ENCODE measurements around the gene RHOC. TPM values are rescaled to one million over a fixed set of nuclear protein-coding genes. Genes with fewer than 3 reads are reported as not detected.
A peak's percentile ranks its signal among the peaks of the same experiment; 100 is the strongest.

Gene RHOC
- total RNA-seq, 1 donor from 2014 or later: 241 TPM

- no peak for DNase-seq (ENCODE audit: low spot score)
- intact Hi-C loops (cut with DNase I): loop anchor here (5.0 to 10.0 kb wide), 2 partner anchors 87 to 324 kb away; no protein-coding TSS in a partner anchor
- ATAC-seq: no peak
Measured at GRCh38 chr1:112720800-112721199, 13.9 kb upstream of the RHOC start.

DNA sequence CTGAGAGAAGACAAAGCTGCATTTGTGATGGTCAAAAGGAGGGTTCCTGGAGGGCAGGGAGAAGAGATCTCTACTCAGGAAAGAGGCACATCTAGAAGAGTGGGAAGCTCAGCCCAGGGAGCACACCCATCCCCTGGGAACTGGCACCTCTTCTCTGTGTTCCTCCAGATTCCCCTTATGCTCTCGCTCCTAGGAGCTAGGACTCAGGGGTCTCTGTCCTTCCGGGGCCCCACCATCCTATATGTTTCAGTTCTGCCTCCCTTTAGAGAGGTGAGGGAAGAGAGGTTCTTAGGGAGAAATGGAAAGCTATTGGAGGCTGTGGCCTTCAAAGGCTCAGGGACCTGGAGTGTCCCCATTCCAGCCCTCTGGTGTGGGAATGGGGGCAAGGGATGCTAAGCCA lies 12.8 kb upstream of the RHOC start:
- no peak for DNase-seq (ENCODE audit: low spot score)
- ATAC-seq: no peak
- intact Hi-C loops (cut with DNase I): loop anchor here (5.0 to 10.0 kb wide), 3 partner anchors 88 to 325 kb away; partner anchors contain the start of gene WNT2B

DNA sequence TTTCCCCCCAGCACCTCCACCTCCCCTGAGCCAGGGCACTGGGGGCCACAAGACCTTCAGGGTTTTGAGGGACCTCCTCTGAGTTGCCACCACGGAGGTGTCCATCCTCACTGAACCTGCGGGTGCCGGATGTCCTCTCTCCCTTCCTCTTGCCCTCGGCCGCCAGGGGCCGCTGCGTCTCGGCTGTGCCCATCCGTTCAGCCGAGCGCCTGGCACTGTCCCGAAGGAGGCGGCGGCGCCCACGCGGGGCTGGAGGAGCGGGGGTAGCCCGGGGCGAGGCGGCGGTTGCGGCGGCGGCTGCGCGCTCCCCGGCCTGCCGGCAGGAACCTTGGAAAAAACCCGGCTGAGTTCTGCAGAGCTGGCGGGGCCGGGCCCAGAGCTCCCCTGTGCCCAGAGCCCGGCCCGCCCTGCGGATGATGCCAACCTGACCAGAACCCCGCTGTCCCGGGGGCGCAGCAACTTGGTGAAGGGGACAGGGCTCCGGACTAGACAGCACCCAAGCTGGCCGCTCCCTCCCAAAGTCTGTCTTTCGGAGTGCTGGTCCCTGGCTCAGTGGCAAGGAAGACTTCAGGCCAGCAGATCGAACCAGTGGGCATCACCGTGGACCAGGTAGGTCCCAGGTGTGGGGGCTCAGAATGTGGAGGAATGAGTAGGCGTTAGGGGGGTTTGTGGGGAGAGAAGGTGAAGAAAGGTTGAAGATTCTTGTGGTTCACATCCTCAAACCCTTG lies 11.9 kb upstream of the RHOC start:
- intact Hi-C loops (cut with DNase I): loop anchor here (10.0 kb wide), 1 partner anchor 214 kb away; the partner anchor contains the start of gene WNT2B
- peak; percentile 90 for DNase-seq (ENCODE audit: low spot score)
- ATAC-seq: no peak

DNA sequence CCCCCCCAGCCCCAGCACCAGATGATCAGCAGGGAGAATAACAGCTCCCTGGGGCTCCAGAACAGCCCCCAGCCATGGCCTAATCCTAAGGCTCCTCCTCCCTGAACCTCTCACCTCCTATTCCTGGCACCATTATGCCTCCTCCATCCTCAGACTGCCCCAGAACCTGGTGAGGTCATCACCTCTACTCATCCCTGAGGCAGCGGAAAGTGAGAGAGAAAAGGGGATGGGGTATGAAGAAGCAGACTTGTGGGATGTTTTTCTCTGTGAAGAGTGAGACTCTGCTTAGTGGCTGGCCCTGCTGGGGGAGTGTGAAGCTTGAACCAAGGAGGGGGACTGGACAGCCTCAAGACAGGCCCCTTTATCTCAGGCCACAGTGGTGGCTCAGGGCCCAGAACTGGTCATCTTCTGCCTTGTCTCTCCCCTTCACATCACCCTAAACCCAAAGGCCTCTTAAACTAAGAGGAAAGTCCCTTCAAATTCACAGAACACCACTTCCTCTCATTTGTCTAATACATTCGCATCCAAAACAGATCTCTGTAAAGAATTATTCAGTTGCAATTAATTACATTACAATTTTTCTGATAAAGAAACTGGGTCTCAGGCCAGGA lies 10.4 kb upstream of the RHOC start:
- no peak for DNase-seq (ENCODE audit: low spot score)
- intact Hi-C loops (cut with DNase I): loop anchor here (10.0 kb wide), 1 partner anchor 213 kb away; the partner anchor contains the start of gene WNT2B
- no peak for ATAC-seq

GRCh38 chr1:112716133-112716720 lies 9.3 kb upstream of the RHOC start:
- peak; percentile 93 for DNase-seq (ENCODE audit: low spot score)
- intact Hi-C loops (cut with DNase I): loop anchor here (10.0 kb wide), 1 partner anchor 211 kb away; the partner anchor contains the start of gene WNT2B
- ATAC-seq: peak; percentile 89

DNA sequence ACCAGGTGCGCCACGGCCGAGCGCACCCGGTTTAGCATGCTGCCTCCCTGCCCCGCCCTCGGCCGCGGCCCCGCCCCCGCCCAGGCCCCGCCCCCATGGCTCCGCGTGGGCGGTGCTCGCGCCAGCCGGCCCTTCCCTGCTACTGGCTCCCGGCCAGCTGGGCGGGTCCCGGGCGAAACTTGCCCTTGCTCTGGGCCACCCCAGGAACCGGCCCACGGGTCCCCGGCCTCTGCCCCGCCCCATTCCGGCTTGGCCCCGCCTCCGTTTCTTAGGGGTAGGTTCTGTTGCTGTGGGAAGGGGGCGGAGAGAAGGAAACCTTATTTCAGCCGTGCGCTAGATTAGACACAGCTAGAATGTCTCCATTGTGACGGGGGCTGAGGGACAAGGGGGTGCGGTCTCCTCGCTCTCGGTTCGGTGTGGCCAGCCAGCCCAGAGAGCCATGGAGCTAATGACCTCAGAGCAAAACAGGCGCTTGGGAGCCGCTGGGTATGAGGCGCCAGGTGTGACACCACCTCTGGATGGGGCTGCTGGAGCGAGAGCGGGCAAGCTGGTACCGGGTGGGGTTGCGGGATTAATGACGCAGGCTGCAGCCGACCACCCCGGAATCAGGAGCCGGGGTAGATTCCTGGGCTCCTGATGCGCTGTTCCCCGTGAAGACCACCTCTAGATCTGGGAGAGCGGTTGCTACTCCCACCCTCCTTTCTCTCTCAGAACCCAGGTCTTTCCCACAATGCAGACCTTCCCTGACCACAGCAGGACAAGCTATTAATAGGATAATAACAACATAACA lies 8.5 kb upstream of the RHOC start, which contains the start of gene PPM1J:
Gene PPM1J (minus strand): TSS at position 69 of the 790 bp plus-strand sequence. CDS start 31 bp downstream, at position 38.
- intact Hi-C loops (cut with DNase I): loop anchor here (10.0 kb wide), 1 partner anchor 211 kb away; the partner anchor contains the start of gene WNT2B
- peak; percentile 100 for DNase-seq (ENCODE audit: low spot score)
- peak; percentile 94 for ATAC-seq

DNA sequence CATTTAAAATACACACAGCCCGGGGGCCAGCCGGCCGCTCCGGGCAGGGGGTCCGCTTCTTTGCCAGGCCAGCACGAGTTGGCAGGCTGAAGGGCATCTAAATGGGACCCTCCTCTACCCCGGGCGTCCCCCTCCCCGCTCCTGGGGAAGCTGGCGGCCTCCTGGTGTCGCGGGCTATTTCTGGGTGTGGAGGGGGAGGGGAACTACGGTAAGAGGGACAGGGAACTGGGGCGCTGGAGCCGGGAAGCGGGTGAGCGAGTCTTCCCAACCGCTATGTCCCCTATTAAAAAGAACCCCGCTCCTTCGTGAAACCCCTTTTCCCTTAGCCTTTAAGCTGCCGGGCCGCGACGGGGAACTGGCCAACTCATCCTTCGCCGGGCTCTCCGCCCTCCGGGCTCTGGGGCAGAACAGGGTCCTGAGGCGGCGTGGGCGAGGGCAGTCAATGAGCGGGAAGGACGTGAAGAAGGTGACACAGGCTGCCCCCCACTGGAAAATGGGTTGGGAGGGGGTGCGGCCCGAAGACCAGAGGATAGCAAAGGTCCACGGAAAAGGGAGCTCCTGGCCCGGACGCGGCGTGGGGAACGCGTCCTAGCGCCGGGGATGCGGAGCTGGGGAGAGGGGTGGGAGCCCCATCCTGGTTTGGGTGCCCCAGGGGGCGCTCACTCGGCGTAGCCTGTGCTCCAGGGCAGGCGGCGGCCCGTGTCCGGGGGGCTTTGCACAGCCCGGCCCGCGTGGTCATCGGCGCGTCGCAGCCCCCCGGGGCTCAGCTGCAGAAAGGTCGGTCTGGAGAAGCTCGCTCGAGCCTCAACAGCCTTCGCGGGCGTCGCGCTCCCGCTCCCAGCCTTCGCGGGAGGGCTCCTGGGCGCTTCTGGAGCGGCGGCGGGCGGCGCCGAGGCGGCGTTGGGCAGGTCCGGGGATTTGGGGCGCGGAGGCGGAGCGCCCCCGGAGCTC lies 7.7 kb upstream of the RHOC start:
- DNase-seq (ENCODE audit: low spot score): peak; percentile 81
- ATAC-seq: peak; percentile 7
- intact Hi-C loops (cut with DNase I): loop anchor here (10.0 kb wide), 1 partner anchor 210 kb away; the partner anchor contains the start of gene WNT2B

DNA sequence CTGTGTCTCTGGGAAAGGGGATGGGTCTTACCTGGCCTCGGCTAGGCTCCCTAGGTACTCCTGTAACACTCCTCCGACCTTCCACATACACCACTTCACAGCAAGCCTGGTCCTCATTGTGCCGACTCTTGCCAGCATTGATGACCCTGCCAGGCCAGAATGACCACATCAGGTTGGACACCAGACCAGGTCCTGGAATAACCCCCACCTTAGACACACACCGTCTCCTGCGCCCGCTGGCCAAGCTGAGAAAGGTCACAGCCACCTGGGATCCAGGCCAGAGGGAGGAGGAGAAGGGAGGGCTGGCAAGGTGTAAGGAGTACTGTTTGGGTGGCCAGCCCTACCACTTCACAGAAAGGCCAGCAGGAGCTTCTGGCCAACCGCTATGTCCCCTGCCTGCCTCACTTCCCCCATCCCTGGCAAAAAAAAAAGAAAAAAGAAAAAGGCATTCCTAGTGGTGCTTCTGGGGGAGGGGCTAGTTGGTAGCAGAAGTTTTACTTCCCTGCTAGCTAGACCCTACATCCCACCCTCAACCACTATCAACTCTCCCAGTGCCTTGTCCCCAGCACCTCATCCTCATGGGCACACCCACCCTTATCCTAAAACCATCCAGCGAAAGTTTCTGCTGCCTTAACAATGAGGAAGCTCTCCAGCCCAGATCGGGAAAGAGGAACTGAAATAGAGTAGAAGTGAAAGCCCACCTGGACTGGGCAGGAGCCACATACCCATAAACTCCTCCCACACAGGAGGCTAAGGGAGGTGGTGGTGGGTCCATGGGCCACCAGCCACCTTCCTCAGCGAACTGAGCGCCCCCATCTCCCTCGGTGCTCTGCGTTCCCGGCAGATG lies 6.8 kb upstream of the RHOC start:
- ATAC-seq: no peak

GRCh38 chr1:112712701-112713128 lies 5.8 kb upstream of the RHOC start:
- ATAC-seq (no peak), DNase-seq (ENCODE audit: low spot score) (no peak)
- intact Hi-C loops (cut with DNase I): loop anchor here (10.0 kb wide), 1 partner anchor 208 kb away; the partner anchor contains the start of gene WNT2B

More for the DNA sequence above, 6.8 kb upstream of the RHOC start:
- intact Hi-C loops (cut with DNase I): loop anchor here (10.0 kb wide), 1 partner anchor 209 kb away; the partner anchor contains the start of gene WNT2B
- no peak for DNase-seq (ENCODE audit: low spot score)

GRCh38 chr1:112712191-112712590 lies 5.3 kb upstream of the RHOC start:
- DNase-seq (ENCODE audit: low spot score) (no peak), ATAC-seq (no peak)
- intact Hi-C loops (cut with DNase I): loop anchor here (10.0 kb wide), 1 partner anchor 207 kb away; the partner anchor contains the start of gene WNT2B

GRCh38 chr1:112711670-112712069 lies 4.7 kb upstream of the RHOC start:
- DNase-seq (ENCODE audit: low spot score): no peak
- intact Hi-C loops (cut with DNase I): loop anchor here (10.0 kb wide), 1 partner anchor 207 kb away; the partner anchor contains the start of gene WNT2B
- no peak for ATAC-seq

- DNase-seq (ENCODE audit: low spot score): no peak
- intact Hi-C loops (cut with DNase I): loop anchor here (10.0 kb wide), 1 partner anchor 206 kb away; the partner anchor contains the start of gene WNT2B
- ATAC-seq: no peak
Measured at GRCh38 chr1:112711041-112711440, 4.1 kb upstream of the RHOC start.

DNA sequence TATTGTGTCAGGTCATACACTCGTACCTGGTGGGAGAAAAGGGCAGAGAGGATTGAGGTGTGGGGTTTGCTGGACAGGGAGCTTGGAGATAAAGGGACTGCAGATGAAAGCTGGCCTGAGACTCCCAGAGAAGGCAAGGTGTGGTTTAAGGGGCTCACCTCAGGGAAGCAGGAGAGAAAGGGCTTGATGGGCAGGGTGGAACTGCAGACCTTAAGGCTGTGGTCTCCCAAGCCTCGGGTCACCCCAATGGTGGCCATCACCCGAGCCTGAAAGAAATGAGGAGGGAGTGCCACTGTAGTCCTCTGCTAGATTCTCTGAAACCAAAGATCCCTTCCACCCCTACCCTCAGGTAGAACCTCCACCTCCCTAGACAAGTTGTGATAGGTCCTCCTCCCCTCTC lies 3.7 kb upstream of the RHOC start:
- DNase-seq (ENCODE audit: low spot score) (no peak), ATAC-seq (no peak)
- intact Hi-C loops (cut with DNase I): loop anchor here (10.0 kb wide), 1 partner anchor 206 kb away; the partner anchor contains the start of gene WNT2B

GRCh38 chr1:112710159-112710558 lies 3.2 kb upstream of the RHOC start:
- intact Hi-C loops (cut with DNase I): loop anchor here (10.0 kb wide), 1 partner anchor 205 kb away; the partner anchor contains the start of gene WNT2B
- DNase-seq (ENCODE audit: low spot score): no peak
- ATAC-seq: no peak

DNA sequence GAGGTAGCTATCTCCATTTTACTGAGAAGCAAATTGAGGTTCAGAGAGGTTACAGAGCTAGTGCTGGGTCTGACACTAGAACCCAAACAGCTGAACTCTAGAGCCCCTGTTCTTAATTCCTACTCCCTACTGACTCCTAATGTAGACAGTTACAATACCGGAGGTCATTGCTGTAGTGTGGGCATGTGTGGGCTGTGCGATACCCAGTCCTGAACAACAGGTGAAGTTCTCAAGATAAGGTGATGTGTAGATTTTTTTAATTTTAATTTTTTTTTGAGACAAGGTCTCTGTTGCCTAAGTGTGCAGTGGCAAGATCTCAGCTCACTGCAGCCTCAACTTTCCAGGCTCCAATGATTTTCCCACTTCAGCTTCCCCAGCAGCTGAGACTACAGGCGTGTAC lies 1.6 kb upstream of the RHOC start:
- intact Hi-C loops (cut with DNase I): loop anchor here (5.0 to 10.0 kb wide), 2 partner anchors 91 to 324 kb away; partner anchors contain the start of genes CAPZA1 and ST7L
- ATAC-seq: no peak
- DNase-seq (ENCODE audit: low spot score): no peak

GRCh38 chr1:112708002-112708448 lies 1.1 kb upstream of the RHOC start:
- DNase-seq (ENCODE audit: low spot score) (no peak), ATAC-seq (no peak)
- intact Hi-C loops (cut with DNase I): loop anchor here (5.0 to 10.0 kb wide), 2 partner anchors 91 to 323 kb away; partner anchors contain the start of genes CAPZA1 and ST7L

Measured in sciatic nerve (tissue), 2 donors.